GM12872 (cell line): ENCODE results near the gene MBL2.

Experiments used
- CTCF ChIP-seq: IDR thresholded peaks from 3 replicates; pipeline ENCODE4 v1.5.1; 2011; ENCODE audit warnings: low read depth, mild to moderate bottlenecking, low read length, moderate library complexity; ENCODE audit not compliant: insufficient read depth

Gene MBL2

GRCh38 chr10:52757773-52758172 lies 14.8 kb downstream of the MBL2 start:
- no peak for TF ChIP-seq CTCF

- no peak for TF ChIP-seq CTCF
Observed at GRCh38 chr10:52756966-52757365, 15.6 kb downstream of the MBL2 start.

- no peak for TF ChIP-seq CTCF
Observed at GRCh38 chr10:52756295-52756694, 16.3 kb downstream of the MBL2 start.

GRCh38 chr10:52755297-52756062 lies 17.1 kb downstream of the MBL2 start:
- no peak for TF ChIP-seq CTCF

GRCh38 chr10:52752801-52753445 lies 19.7 kb downstream of the MBL2 start:
- no peak for TF ChIP-seq CTCF

- no peak for TF ChIP-seq CTCF
Observed at GRCh38 chr10:52752261-52752660, 20.3 kb downstream of the MBL2 start.

- TF ChIP-seq CTCF = no peak
Observed at GRCh38 chr10:52751337-52751736, 21.2 kb downstream of the MBL2 start.
